GM19240 (cell line): Measurements from ENCODE around the gene DOCK1.

Source experiments
- DNase-seq: peaks from one replicate; pipeline ENCODE4 v3.0.0; 2011; ENCODE audit warnings: low spot score; ENCODE audit not compliant: insufficient read length

DOCK1 gene

DNA sequence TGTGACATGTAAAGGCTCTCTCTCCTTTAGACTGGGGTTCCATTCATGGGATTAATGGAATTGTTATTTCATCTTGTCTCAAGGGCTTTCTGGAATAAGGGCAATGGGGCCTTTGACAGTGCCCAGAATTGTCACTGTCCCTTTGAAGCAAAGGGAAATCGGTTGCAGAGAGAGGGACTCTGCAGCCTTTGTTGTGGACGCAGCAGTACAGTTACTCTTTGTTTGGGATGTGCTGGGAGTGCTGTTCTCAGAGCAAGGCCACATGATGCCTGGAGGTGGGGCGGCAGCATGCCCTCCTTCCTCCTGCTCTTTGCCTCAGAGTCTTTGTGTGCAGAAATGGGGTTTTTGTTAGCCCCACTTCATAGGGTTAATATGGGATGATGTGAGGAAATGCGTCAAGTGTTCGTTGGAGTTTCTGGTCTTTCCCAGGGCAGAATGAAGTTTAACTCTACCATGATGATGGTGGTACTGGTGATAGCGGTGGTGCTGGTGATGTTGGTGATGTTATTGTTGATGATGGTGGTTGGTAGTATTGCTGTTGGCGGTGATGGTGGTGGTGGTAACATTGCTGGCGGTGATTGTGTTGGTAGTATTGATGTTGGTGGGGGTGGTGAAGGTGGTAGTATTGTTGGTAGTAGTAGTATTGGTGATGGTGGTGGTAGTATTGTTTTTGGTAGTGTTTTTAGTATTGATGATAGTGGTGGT is 45.3 kb downstream of the DOCK1 start:
- DNase-seq, result no peak

DNA sequence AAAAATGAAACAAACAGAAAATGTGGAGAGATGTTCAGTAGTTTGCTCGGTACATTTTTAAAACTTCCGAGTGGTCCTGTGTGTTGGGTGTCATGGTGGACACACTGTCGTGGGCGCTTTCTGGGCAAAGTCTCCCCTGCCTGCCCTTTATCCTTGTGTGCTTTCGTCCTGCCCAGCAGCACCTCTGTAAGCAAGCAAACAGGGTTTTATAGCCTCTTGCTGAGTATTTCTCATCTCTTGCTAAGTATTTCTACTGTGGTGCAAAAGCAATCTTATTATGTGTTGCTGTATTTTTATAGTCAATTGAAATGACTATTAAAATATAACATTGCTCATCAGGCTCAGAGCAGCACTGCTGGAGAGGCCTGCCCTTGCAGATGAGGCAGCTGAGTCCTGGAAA is 48.7 kb downstream of the DOCK1 start:
- no peak for DNase-seq

DNA sequence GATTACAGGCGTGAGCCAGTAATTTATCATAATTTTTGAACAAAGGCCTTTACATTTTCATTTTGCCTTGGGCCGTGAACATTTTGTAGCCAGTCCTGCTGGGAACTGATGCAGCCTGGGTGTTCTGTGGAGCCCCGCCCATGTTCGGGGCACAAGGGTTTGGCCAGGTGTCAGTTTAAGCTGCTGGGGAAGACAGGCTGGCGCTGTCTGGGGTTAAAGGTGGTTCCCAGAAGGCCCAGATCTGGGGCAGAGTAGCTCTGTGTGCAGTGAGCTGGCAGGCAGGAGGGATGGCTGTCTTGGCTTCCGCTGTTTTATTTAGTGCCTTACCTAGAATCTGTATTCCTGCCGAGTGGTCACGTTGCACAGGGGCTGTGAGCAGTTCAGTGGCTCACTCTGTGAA is 50.2 kb downstream of the DOCK1 start:
- no peak for DNase-seq

DNA sequence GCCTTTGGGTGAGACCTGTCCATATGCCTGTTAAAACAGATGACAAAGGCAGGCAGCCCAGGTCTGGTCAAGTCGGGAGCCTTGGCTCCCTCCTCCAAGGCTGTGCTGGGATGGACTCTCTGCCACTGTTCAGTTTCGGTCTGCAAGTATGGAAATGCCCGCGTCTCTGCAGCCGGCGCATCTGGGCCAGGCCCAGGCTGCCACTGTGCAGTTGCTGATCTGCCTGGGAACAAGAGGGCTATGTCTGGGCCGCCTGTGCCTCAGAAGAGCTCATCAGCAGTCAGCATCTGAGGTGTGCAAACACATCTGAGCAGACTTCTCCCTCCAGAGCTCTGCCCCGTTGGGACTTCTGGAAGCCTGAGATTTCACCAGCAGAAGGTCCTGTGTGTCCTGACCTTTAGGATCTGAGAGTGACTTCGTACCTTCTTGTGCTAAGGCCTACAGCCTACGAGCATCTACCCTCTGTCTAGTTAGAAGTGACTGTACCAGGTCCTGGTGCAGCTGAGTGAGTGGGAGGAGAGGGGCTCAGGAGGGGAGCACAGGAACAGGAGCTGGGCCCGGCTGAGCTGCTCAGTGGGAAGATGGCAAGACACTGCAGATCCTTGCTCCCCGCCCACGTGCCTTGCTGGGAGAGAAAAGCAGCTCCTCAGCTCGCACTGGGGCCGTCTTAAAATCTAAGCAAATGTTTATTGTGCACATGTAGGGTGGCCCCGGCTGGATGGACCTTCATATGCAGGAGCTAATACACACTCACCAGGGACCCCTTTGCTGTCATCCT is 50.9 kb downstream of the DOCK1 start:
- no peak for DNase-seq

DNA sequence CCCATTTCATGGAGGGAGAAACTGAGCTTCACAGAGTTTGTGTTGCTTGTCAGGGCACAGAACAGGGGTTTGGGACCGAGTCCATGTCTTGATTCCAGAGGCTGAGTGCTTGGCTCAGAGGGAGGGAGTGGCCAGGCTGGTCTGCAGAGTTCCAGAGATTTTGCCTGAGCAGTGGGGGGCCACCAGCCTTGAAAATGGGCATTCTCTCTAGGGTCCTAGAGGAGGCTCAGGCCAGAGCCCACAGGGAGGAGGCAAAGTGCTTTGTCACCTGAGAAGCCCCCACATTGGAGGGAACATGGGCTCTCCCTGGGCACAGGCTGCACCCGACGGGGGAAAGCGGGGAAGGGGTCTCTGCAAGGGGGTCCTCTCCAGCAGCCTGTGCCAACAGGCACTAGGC is 51.5 kb downstream of the DOCK1 start:
- no peak for DNase-seq

DNA sequence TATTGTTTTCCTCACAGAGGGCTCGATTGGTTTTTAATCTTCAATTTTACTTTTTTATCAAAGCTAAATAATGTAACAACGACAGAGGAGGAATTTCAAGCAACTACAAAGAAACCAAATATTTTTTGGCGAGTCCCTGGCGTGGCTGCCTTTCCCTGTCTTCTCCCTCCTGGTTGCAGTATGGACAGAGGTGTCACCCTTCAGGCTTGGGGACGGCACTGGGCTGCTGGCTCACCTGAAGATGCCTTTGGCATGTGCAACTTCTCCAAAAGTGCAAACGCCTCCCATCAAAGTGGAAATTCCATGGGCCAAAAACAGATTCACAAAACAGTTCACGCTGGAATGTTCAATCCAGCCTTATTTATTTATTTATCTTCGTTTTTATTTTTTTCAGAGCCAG is 51.9 kb downstream of the DOCK1 start:
- no peak for DNase-seq

DNA sequence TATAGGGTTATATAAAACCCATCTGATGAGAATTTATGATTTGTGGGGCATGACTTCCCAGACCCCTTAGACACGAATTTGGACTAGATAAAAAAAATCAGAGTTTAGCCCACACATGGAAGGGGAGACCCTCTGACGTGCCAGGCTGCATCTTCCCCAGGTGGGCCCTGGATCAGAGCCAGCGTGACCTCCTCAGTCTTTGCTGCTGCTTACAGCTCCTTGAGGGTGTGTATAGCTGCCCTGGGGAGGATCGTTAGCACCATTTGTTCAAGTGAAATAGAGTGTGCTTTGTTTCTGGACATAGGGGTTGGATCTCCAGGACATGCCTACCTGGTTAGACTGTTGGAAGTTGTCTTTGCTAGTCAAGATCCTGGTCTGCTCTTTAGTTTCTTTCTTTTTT is 54.2 kb downstream of the DOCK1 start:
- no peak for DNase-seq

DNA sequence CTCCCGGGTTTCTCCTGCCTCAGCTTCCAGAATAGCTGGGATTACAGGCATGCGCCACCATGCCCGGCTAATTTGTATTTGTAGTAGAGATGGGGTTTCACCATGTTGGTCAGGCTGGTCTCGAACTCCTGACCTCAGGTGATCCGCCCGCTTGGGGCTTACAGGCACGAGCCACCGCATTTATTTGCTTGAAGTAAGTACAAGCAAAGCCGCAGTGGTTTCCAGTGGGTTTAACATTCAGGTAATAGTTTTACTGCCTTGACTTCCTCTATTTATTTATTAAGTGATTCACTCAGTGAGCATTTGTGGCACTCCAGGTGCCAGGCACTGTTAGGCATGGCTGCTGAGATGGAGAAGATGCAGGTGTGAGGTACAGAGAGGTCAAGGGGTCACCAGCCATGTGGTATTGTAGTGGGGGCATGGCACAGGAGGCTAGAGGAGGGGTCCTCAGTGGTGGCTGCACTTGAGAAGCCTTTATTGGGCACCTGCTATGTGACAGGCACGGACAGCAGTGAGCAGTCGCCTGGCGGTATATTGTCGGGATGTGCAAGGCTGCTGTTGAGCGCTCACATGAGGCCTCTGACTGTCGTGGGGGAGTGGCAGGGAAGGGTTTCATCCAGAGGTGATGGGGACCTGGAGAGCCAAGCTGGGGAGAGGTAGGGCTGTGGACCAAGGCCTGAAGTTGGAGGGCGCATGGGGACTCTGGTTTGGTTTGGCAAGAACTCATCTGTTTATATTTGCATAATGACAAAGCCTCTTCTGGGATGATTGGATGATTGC is 54.9 kb downstream of the DOCK1 start:
- no peak for DNase-seq

DNA sequence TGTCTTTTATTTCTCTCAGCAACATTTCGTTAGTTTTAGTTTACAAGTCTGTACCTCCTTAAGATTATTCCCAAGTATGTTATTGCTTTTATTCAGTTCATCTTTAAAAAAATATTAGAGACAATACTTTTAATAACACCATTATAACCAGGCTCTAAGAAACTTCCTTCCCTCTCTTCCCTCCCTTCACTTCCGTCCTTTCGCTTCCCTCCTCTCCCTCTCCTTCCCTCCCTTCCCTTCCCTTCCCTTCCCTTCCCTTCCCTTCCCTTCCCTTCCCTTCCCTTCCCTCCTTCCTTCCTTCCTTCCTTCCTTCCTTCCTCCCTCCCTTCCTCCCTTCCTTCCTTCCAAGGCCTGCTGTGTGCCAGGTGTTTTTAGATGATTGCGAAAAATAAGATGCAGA is 58.1 kb downstream of the DOCK1 start:
- DNase-seq, result no peak

DNA sequence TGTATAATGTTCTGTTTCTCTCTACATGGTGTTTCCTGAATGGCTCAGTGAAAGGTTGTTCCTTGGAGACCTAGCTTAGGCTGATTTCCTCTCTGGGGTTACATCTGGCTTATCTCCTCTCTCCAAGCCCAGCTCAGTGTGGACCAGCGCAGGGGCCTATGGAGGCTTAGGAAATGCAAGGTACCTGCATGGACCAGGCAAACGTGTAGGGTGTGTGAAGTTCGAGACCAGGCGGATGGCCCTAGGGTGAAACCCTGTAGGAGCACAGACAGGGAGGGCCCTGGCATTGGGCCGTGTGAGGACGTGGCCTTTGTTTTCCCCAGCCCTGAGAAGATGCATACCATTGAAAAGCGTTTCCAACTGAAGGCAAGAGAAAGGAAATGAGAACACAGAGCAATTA is 59.0 kb downstream of the DOCK1 start:
- no peak for DNase-seq

DNA sequence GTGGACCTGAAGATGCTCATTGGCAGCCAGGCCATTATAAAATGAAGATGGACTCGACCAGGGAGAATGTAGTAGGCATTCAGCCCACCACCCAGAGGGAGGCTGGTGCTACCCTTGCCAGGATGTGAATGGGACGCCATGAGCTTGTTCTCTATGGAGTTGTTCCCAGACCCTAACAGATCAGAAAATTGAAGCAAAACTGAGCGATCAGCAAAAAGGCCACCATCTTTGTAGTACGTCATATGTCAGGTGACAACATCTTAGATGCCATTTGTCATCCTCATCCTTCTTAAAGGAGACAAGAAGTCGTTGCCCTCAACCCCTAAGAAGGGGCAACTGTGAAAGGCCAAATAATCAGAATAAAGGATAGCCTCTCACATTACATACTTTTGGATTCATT is 61.7 kb downstream of the DOCK1 start:
- no peak for DNase-seq

DNA sequence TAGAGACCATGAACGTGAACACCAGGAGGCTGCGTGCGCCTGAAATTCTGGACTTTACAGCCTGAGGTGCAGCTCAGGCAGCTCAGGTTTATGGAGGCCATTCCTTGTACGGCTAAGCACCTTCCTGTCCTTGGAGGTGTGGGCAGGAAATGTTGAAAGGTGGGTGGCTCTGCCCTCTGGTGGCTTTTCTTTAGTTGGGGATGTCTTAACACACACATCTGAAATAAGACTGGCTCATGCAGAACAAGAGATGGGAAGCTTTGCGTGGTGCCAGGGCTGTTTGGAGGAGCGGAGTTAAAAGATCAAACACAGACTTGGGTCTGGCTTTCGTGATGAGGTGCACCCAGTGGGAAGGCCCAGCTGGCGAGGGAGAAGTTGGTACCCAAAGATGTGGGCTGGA is 64.1 kb downstream of the DOCK1 start:
- DNase-seq, result no peak

DNA sequence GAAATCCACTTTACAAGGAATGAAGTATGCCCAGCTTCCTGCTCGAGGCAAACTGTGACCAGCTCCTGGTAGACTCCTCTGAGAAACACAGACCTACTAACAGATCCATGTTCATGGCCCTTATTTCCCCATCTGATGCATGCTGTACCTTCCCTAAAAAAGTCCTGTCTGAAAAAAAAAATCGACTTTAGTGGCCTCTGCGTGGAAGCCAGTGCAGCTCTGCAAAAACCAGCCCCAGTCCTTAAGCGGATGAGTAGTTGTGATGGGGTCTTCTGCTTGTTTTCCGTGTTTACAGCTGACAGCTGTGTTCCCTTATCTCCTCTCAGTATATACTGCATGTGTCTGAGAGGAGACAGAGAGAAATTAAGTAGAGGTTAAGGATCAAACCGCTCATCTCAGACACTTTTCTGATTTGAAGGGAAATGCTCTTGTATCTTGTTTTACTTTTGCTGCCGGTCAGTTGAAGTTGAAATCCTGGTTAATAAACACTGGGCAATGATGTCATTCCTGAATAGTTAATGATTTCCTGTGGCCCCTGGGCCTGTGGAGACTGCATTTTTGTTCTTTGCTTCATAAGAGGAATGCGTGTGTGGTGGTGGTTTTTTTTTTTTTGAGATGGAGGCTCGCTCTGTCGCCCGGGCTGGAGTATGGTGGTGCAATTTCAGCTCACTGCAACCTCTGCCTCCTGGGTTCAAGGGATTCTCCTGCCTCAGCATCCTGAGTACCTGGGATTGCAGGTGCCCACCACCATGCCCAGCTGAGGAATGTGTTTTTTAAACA is 67.6 kb downstream of the DOCK1 start:
- no peak for DNase-seq

DNA sequence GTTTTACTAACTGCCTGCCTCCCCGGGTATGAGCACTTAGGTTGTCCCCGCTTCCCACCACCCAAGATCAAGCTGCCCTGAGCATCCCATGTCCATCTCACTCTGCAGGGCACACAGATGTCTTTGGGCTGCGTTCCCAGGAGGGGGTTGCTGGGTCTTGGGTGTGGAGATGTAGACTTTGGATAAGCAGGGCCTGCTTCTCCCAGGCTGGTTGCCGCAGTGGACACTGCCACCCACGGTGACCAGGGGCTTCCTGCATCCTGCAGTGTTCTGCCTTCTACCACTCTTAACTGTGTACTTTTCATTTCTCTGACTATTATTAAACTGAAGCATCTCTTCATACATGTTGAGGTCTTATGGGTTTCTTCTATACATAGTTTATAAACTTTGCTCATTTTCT is 70.0 kb downstream of the DOCK1 start:
- no peak for DNase-seq

DNA sequence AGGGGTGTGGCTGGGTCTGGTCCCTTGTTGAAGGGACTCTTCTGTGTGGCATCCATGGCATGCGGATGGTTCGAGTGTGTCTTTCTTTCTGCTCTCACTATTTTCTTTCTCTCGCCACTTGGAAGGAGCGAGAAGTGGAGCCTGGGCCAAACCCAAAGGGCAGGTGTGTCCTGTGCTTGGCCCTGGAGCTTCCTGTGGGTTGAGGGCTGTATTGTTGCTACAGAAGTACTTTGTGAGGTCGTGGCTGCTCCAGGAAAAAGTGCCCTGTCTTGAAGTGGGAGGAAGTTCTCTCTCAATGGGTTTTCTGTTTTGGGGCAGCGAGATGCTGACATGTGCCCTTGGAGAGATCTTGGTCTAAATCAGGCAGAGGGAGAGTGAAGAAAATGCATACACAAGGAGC is 72.0 kb downstream of the DOCK1 start:
- DNase-seq, result no peak

DNA sequence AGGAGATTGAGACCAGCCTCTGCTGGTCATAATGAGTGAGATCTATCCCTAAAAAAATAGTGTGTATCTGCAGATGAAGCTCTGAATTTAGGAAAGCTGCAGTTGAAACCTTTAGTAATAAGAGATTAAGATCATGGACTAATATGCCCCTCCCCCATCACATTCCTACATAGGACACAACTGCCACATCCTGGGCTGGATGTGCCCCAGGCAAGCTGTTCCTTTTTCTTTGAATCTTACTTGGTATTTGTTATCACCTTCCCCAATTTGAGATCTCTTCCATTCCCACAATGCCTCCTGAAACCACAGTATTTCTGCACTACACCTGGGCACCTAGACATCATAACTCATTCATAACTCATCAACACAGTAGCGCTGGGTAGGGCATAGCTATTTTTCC is 74.1 kb downstream of the DOCK1 start:
- no peak for DNase-seq

DNA sequence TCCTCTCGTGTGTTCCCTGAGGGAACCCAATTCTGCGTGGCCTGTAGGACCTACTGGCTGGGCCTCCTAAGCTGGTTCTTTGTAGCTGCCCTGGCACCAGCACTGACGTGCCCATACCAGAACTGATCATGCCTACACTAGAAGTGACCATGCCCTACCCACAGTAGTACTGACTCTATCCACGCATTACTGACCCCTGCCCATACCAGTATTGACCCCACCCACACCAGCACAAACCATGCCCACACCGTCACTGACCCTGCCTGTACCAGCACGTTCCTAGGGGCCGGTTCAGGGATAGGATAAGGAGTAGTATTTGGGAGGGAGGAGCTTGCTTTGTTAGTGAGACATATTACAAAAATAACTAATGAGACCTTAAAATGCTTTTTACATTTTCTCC is 88.0 kb downstream of the DOCK1 start:
- DNase-seq, result no peak

DNA sequence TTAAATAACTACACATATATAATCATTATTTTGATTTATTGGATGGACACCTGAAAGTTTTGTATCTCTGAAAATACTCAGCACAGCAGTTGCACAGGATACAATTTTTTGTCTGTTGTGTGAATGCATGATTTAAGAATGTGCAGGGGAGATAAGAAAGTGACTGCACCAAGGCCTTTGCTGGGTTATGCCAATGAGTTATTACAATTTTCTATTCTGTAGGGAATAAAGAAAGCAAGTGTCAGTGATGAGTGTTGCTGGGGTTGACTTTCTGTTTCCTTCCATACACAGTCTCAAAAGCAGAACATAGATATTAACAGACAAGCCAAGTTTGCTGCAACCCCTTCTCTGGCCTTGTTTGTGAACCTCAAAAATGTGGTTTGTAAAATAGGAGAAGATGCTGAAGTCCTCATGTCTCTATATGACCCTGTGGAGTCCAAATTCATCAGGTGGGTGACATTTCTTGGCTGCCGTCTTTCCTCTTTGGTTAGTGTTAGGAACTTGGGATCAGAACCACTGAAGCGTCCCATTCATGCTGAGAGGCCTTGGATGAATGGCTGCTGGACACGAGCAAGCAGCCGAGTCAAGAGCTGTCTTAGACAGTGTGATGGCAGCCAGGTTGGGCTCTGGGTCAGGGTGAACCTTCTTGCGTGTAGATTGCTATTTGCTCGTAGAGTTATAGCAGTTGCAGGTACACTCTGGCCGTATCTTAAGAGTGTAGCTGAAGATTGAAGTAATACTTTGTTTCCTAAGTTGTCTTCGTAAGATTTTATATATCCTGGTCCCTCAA is 92.8 kb downstream of the DOCK1 start:
- DNase-seq, result no peak

DNA sequence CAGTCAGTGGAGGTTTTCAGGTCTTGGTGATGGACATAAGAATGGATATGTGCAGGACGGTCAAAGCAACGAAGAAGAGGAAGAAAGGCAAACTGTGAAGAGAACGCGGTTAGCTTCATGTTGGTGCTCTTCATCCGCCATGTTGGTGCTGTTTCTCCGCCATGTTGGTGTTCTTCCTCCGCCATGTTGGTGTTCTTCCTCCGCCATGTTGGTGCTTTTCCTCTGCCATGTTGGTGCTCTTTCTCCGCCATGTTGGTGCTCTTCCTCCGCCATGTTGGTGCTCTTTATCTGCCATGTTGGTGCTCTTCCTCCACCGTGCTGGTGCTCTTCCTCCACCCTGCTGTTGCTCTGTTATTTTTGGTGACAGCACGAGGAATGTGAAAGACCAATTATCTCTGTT is 95.4 kb downstream of the DOCK1 start:
- DNase-seq, result no peak

DNA sequence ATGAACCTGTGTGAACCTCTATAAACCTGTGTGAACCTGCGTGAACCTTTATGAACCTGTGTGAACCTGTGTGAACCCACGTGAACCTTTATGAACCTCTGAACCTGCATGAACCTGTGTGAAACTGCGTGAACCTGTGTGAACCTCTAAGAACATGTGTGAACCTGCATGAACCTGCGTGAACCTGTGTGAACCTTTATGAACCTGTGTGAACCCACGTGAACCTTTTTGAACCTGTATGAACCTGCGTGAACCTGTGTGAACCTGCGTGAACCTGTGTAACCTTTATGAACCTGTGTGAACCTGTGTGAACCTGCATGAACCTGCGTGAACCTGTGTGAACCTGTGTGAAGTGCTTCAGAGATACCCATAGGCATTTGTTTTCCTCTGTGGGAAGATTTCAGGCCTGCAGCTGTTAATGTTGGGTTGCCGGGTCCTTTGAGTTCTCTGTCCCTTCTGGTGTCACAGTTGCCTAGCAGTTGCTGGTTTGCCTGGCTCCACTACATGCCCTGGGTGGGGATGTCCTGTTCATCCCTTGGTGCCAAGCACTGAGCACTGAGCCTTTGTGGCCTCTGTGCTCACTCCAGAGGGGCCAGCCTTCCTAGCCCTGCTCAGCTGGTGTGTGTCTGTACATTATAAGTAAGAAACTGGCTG is 97.9 kb downstream of the DOCK1 start:
- no peak for DNase-seq
